ENCODE data around the gene STAT3.
"Not testable (repeated sequence)": the region's sequence is repeated elsewhere in the genome, so short reads cannot be mapped to it uniquely, and the experiment has no call there.

Gene STAT3

GRCh38 chr17:42392692-42393415, 4.6 kb upstream of the STAT3 start:
- Histone ChIP-seq H4K20me1 (ENCODE audit: insufficient read depth, low read length) (no peaks in the 10 kb centered on the region), H3K9me3 (ENCODE audit: insufficient read depth, low read length, severe bottlenecking) (no peaks in the 10 kb centered on the region), H3K4me3 (ENCODE audit: low read depth in 1 of 2, low read length in 2 of 2) (no peak overlapping the region), H3K27ac (ENCODE audit: low read length) (no peak overlapping the region), H3K27me3 (ENCODE audit: insufficient read depth, low read length, poor library complexity) (no peaks in the 10 kb centered on the region), H3K36me3 (ENCODE audit: insufficient read depth, low read length) (no peaks in the 10 kb centered on the region), H3K9ac (ENCODE audit: low read depth, low read length) (no peak overlapping the region), H3K79me2 (ENCODE audit: insufficient read depth, low read length) (no peaks in the 10 kb centered on the region), H3K4me2 (ENCODE audit: insufficient read depth, low read length) (no peak overlapping the region), H2AFZ (ENCODE audit: low read depth, low read length) (no peak overlapping the region), H3K4me1 (ENCODE audit: insufficient read depth, low read length) (peaks cover 7% of the 10 kb centered on the region)
- ATAC-seq (ENCODE audit: insufficient read depth, low read depth) = no peak
- no peak for DNase-seq
- TF ChIP-seq CTCF (IDR thresholded peaks at IDR 0.05; ENCODE audit: borderline replicate concordance, extremely low read depth, low read length, poor library complexity, severe bottlenecking) (no peak), EZH2 (IDR thresholded peaks at IDR 0.05; ENCODE audit: borderline replicate concordance, low read depth, low read length, severe bottlenecking) (no peak)

GRCh38 chr17:42391439-42391838, 3.2 kb upstream of the STAT3 start:
- not testable (repeated sequence) for H3K27me3 ChIP-seq (ENCODE audit: insufficient read depth, low read length, poor library complexity); ATAC-seq (ENCODE audit: insufficient read depth, low read depth); H3K4me2 ChIP-seq (ENCODE audit: insufficient read depth, low read length); H3K9ac ChIP-seq (ENCODE audit: low read depth, low read length); H2AFZ ChIP-seq (ENCODE audit: low read depth, low read length); H3K79me2 ChIP-seq (ENCODE audit: insufficient read depth, low read length); H3K4me3 ChIP-seq (ENCODE audit: low read depth in 1 of 2, low read length in 2 of 2); H4K20me1 ChIP-seq (ENCODE audit: insufficient read depth, low read length); H3K9me3 ChIP-seq (ENCODE audit: insufficient read depth, low read length, severe bottlenecking); H3K27ac ChIP-seq (ENCODE audit: low read length); H3K36me3 ChIP-seq (ENCODE audit: insufficient read depth, low read length); DNase-seq
- H3K4me1 ChIP-seq (ENCODE audit: insufficient read depth, low read length) = peaks cover 20% of the 10 kb centered on the region

GRCh38 chr17:42389899-42390298, 1.7 kb upstream of the STAT3 start:
- no peak overlapping the region for H3K9ac ChIP-seq (ENCODE audit: low read depth, low read length)
- no peak for DNase-seq
- no peak overlapping the region for H2AFZ ChIP-seq (ENCODE audit: low read depth, low read length)
- no peak overlapping the region for H3K4me2 ChIP-seq (ENCODE audit: insufficient read depth, low read length)
- TF ChIP-seq EZH2 (IDR thresholded peaks at IDR 0.05; ENCODE audit: borderline replicate concordance, low read depth, low read length, severe bottlenecking) = no peak
- no peak for TF ChIP-seq CTCF (IDR thresholded peaks at IDR 0.05; ENCODE audit: borderline replicate concordance, extremely low read depth, low read length, poor library complexity, severe bottlenecking)
- H3K4me1 ChIP-seq (ENCODE audit: insufficient read depth, low read length) = peaks cover 22% of the 10 kb centered on the region
- H4K20me1 ChIP-seq (ENCODE audit: insufficient read depth, low read length) = no peaks in the 10 kb centered on the region; the same call in 1 of the 2 replicates
- H3K9me3 ChIP-seq (ENCODE audit: insufficient read depth, low read length, severe bottlenecking) = no peaks in the 10 kb centered on the region
- H3K27me3 ChIP-seq (ENCODE audit: insufficient read depth, low read length, poor library complexity) = no peaks in the 10 kb centered on the region
- H3K36me3 ChIP-seq (ENCODE audit: insufficient read depth, low read length) = no peaks in the 10 kb centered on the region
- H3K27ac ChIP-seq (ENCODE audit: low read length) = no peak overlapping the region
- no peak for ATAC-seq (ENCODE audit: insufficient read depth, low read depth)
- peaks cover 11% of the 10 kb centered on the region for H3K79me2 ChIP-seq (ENCODE audit: insufficient read depth, low read length)
- H3K4me3 ChIP-seq (ENCODE audit: low read depth in 1 of 2, low read length in 2 of 2) = no peak overlapping the region

- Histone ChIP-seq H3K9ac (ENCODE audit: low read depth, low read length) (peak overlapping the region; percentile 31), H4K20me1 (ENCODE audit: insufficient read depth, low read length) (no peaks in the 10 kb centered on the region; the same call in 1 of the 2 replicates), H3K27ac (ENCODE audit: low read length) (peak overlapping the region; percentile 25), H2AFZ (ENCODE audit: low read depth, low read length) (peak overlapping the region; percentile 65), H3K36me3 (ENCODE audit: insufficient read depth, low read length) (no peaks in the 10 kb centered on the region), H3K9me3 (ENCODE audit: insufficient read depth, low read length, severe bottlenecking) (no peaks in the 10 kb centered on the region), H3K4me1 (ENCODE audit: insufficient read depth, low read length) (peaks cover 22% of the 10 kb centered on the region), H3K4me3 (ENCODE audit: low read depth in 1 of 2, low read length in 2 of 2) (peak overlapping the region in 1 of 2 experiments; percentile 52; a peak in 2 of 4 replicates), H3K27me3 (ENCODE audit: insufficient read depth, low read length, poor library complexity) (no peaks in the 10 kb centered on the region), H3K79me2 (ENCODE audit: insufficient read depth, low read length) (peaks cover 12% of the 10 kb centered on the region), H3K4me2 (ENCODE audit: insufficient read depth, low read length) (peak overlapping the region; percentile 74)
- DNase-seq (no peak), ATAC-seq (ENCODE audit: insufficient read depth, low read depth) (no peak)
- TF ChIP-seq CTCF (IDR thresholded peaks at IDR 0.05; ENCODE audit: borderline replicate concordance, extremely low read depth, low read length, poor library complexity, severe bottlenecking) (no peak), EZH2 (IDR thresholded peaks at IDR 0.05; ENCODE audit: borderline replicate concordance, low read depth, low read length, severe bottlenecking) (no peak)
These were observed 834 bp upstream of the STAT3 start for GRCh38 chr17:42389135-42389417.
